ENCODE measurements around the gene SPECC1.
"Not testable (repeated sequence)": the region's sequence is repeated elsewhere in the genome, so short reads cannot be mapped to it uniquely, and the experiment has no call there.

Gene SPECC1

DNA sequence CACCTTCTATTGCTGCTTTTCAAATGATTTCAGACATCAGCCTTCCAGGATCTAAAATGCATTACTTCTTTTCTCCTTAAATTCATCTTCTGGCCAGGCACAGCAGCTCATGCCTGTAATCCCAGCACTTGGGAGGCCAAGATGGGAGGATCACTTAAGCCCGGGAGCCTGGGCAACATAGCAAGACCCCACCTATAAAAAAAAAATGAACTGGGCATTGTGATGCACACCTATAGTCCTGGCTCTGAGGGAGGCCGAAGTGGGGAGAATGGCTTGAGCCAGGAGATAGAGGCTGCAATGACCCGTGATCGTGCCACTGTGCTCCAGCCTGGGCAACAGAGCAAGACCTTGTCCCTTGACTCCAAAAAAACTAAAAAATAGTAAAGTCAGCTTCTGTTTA is 208.5 kb downstream of the SPECC1 start:
- H3K4me3 ChIP-seq (ENCODE audit: low read length), result no peak overlapping the region
- DNase-seq (ENCODE audit: low read depth), result no peak
- TF ChIP-seq, protein P1, sequence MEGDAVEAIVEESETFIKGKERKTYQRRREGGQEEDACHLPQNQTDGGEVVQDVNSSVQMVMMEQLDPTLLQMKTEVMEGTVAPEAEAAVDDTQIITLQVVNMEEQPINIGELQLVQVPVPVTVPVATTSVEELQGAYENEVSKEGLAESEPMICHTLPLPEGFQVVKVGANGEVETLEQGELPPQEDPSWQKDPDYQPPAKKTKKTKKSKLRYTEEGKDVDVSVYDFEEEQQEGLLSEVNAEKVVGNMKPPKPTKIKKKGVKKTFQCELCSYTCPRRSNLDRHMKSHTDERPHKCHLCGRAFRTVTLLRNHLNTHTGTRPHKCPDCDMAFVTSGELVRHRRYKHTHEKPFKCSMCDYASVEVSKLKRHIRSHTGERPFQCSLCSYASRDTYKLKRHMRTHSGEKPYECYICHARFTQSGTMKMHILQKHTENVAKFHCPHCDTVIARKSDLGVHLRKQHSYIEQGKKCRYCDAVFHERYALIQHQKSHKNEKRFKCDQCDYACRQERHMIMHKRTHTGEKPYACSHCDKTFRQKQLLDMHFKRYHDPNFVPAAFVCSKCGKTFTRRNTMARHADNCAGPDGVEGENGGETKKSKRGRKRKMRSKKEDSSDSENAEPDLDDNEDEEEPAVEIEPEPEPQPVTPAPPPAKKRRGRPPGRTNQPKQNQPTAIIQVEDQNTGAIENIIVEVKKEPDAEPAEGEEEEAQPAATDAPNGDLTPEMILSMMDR (IDR thresholded peaks at IDR 0.05; ENCODE audit: insufficient read depth, low read depth, low read length, missing control alignments), result no peak

DNA sequence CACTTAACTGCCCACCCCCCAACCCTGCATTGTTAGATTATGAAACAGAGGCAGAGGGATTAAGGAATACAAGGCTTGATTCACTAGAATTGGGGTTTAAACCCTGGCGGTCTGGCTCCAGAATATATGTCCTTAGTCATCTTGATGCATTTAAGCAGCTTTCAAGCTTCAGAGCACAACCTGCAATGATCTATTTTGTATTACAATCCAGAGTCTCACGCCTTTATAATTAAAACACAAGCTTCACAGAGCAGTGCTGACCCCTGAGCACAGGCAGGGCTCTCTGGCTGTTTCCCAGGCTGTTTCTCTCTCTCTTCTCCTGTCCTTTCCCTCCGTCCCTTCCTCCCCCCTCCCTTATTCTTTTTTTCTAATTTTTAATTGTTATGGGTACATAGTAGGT is 209.1 kb downstream of the SPECC1 start:
- H3K4me3 ChIP-seq (ENCODE audit: low read length), result no peak overlapping the region
- no peak for DNase-seq (ENCODE audit: low read depth)
- TF ChIP-seq, protein P1 (IDR thresholded peaks at IDR 0.05; ENCODE audit: insufficient read depth, low read depth, low read length, missing control alignments), result no peak

DNA sequence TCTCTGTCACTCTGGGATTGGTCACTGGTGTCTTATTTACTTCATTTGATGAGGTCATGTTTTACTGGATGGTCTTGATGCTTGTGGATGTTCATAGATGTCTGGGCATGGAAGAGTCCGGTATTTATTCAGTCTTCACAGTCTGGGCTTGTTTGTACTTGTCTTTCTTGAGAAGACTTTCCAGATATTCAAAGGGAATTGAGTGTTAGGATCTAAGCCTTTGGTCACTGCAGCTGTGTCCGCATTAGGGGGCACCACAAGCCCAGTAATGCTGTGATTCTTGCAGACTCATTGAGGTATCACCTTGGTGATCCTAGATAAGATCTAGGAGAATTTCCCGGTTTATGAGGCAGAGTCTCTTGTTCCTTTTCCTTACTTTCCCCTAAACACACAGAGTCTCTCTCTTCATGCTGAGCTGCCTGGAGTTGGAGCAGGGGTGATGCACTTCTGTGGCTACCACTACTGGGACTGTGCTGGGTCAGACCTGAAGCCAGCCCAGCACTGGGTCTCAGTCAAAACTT is 214.7 kb downstream of the SPECC1 start:
- TF ChIP-seq, protein P1 (IDR thresholded peaks at IDR 0.05; ENCODE audit: insufficient read depth, low read depth, low read length, missing control alignments), result no peak
- no peak overlapping the region for H3K4me3 ChIP-seq (ENCODE audit: low read length)
- peak; percentile 82 for DNase-seq (ENCODE audit: low read depth)

DNA sequence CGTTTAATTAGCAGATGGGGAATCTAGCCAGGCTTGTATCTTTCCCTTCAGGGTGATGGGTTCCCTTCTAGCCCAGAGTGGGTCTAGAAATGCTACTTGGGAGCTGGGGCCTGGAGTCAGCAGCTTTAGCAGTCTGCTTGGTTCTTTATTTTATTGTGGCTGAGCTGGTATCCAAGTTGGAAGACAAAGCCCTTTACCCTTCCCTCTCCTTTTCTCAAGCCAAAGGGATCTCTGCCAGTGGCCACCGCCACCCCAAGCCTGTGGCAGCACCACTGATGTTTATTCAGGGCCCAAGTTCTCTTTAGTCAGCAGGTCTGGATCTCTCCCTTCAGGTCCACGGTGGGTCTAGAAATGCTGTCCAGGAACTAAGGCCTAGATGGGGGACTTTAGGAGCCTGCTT is 215.2 kb downstream of the SPECC1 start:
- H3K4me3 ChIP-seq (ENCODE audit: low read length), result no peak overlapping the region
- DNase-seq (ENCODE audit: low read depth), result no peak
- TF ChIP-seq, protein P1 (IDR thresholded peaks at IDR 0.05; ENCODE audit: insufficient read depth, low read depth, low read length, missing control alignments), result no peak

DNA sequence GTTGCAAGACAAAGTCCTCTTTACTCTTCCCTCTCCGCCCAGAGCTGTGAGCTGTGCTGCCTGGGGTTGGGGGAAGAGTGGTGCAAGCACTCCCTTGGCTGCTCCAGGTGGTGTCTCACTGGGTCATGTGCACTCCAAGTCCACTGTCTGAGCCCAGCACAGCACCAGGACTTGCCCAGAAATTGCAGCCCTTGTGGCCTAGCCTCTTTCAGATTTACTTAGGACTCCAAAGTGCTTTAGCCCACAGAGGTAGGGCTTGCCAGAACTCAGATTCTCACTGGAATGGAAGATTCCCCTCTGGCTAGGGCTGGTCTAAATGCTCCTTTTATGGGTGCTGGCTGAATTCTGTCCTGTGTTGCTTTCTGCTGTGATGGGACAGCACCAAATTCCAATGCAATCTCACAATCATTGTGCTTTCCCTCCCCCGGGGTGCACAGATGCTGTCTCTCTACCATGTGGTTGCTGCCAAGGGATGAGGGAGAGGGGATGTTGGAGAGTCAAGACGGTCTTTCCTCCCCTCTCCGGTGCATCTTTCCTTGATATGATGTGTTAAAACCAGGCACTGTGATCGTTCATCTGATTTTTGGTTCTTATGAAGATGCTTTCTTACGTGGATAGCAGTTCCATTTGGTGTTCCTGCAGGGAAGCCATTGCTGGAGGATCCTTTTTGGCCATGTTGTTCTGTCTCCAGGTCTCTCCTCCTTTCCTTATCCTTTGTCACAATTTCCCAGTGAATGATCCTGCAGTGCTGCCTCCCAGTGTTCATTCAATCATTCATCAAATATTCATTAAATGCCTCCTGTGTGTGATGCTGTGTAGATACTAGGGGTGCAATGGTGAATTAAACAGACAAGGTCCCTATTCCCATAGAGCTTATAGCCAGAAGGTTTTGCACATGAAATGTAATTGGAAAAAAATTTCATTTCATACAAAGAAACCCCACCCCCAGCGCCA is 216.3 kb downstream of the SPECC1 start:
- no peak for DNase-seq (ENCODE audit: low read depth)
- H3K4me3 ChIP-seq (ENCODE audit: low read length), result no peak overlapping the region
- TF ChIP-seq, protein P1 (IDR thresholded peaks at IDR 0.05; ENCODE audit: insufficient read depth, low read depth, low read length, missing control alignments), result peak; percentile 22

DNA sequence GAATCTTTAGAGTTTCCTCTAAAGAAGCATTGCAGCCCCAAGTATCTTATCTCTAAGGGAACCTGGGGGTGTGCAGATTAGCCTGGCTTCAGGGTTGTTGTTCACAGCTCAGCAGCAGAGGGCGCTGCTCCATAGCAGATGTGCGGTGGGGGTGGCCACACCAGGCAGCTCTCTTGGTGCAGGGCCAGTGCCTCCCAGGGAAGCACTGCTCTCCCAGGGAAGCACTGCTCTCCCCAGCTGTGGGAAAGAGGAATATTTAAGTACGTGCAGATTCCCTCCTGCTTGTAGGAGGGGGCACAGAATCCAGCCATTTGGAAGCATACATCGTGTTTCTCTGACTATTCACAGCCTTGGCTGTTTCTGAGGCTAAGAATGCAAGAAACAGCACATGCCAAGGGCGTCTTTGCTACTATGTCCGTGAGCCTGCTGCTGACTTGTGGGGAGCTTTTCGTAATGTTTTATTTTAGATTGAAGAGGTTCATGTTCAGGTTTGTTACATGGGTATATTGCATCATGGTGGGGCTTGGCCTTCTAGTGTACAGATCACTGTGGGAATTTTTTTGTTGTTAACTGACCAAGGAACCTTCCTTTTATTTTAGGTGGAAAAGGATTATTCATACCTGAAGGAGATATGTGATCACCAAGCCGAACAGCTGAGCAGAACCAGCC is 217.8 kb downstream of the SPECC1 start:
- TF ChIP-seq, protein P1 (IDR thresholded peaks at IDR 0.05; ENCODE audit: insufficient read depth, low read depth, low read length, missing control alignments), result peak; percentile 88
- H3K4me3 ChIP-seq (ENCODE audit: low read length), result no peak overlapping the region
- peak; percentile 79 for DNase-seq (ENCODE audit: low read depth)

DNA sequence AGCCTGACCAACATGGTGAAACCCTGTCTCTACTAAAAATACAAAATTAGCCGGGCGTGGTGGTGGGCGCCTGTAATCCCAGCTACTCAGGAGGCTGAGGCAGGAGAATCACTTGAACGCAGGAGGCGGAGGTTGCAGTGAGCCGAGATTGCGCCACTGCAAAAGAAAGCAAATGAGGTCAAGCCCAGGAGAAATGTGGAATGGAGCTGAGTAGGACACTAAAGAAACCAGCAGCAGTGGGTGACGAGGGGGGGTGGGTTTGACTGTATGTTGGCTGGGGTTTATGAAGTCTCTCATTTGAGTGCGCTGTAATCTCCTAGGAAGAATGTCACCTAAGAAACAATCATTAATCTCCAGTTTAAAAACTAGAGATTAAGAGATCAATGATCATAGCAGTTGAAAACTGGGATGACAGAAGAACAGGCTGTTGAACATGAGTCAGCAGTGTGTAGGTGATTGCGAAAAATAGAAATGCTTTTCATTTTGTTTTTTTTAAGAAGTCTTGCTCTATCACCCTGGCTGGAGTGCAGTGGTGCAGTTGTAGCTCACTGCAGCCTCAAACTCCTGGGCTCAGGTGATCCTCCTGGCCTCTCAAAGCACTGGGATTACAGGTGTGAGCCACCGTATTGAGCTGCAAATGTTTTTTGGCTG is 218.7 kb downstream of the SPECC1 start:
- DNase-seq (ENCODE audit: low read depth), result peak; percentile 55
- H3K4me3 ChIP-seq (ENCODE audit: low read length), result not testable (repeated sequence)

All from epithelial cell of esophagus (primary cell).